Activated T-helper 1 cell treated with Interleukin-2 at 50 U/mL for 16 hours (primary cell): ENCODE measurements around the gene TNIP1.

Source experiments
- DNase-seq: peaks from one replicate; pipeline ENCODE4 v3.0.0-alpha.2; 2020; ENCODE audit warnings: low read depth

TNIP1 gene

DNA sequence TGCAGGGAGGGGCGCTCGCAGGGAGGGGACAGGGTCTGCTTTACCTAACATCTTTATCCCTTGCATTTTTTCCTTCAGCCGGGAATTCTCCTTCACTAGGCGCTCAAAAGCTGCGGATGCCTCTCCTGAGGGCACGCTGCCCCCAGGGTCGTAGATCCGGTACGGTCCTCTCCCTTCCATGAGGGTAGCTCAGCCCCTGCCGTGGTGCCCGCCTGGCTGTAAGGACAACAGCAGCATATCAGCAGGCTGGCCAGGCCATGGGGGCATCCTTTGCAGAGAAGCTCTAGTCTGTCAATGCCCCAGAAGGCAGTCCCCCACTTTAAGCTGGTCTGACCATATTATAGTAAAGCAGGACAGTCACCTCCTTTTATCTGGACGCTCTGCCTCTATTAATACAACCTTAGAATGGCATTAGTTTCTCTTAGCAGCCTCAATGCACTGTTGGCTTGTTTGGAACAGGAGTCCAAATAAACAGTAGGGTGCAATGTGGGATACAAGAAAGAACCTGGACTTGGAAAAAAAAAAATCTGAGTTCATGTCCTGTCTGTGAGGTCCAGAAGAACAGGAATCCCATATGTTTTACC is 15.8 kb downstream of the TNIP1 start:
- no peak for DNase-seq

DNA sequence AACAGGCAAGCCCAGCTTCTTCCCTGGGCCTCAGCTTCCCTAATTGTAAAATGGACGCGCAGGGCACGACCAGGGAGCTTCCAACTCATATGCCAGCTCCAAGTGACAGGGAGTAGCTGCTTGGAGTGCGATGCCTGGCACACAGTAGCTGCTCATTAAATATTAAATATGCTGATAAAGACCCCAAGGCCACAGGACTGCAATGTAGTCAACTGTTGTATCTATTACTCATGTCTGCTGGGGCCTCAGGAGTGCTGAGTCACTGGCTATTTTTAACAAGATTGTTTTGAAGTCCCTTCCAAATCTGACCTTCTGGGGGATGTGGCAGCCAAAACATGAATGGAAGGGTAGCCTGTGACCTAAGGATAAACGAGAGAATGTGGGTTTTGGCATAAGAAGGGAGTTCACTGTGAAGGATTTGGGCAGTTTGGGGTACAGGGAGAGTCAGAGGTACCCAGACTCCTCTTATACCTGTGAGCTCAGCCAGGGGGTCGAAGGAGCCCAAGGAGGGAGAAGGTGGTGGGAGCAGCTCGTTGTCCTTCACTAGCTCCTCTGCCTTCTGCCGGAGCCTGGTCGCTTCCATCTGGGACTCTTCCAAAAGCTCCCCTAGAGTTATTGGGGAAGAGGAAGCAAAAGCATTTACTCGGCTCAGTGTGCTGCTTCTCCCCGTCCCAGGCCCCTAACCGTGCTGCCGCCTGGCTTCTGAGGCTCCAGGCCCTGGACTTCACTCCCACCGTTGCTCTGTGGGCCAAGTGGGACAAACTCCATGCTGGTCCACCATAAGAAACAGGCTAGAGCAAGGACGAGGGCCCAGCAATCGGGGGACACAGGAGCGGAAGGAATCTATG is 17.5 kb downstream of the TNIP1 start:
- no peak for DNase-seq

DNA sequence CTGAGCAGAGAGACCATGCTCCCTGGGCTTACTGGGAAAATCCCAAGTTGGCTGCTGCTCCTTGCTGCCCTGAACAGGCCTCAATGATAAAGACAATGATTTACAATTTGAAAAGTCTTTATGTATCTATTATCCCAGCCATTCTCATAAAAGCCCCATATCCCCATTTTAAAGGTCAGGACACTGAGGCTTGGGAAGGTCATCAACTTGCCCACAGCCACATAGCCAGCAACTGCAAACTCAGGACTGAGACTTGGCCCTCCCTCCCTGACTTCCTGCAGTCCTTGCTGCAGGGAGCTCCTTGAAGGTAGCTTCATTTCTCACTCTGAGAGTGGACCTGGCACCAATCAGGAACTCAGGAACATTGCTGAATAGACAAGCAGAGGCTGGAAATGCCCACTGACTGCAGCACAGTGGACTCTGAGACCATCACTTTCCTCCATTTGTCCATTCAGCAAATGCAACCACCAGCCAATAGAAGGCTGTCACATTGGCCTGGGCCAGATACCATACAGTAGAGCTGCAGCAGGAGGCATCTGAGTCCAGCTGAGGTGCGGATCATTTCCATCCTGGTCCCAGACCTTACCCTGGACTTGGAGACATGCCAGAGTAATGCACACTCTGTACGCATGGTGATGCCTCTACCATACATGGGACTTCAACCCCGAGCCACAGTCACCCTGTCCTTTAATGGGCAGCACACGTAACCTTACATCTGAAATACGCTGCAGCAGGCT is 18.3 kb downstream of the TNIP1 start:
- no peak for DNase-seq

DNA sequence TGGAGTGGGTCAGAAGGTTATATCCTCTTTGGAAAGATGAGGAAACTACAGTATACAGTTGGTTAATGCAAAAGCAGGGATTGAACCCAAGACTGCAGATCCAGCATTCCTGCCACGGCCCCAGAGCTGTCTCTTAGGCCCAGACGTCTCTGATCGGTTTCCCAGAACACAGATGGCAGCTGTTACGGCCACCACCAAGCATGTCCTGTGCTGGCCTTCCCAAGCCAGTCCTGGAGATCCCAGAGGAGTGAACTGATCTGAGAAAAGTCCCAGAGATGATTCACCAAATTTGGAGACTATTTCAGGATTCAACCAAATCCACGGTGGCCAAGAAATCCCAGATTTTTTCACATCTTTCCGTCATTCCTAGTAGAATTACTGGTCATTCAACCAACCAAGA is 20.1 kb downstream of the TNIP1 start:
- no peak for DNase-seq

DNA sequence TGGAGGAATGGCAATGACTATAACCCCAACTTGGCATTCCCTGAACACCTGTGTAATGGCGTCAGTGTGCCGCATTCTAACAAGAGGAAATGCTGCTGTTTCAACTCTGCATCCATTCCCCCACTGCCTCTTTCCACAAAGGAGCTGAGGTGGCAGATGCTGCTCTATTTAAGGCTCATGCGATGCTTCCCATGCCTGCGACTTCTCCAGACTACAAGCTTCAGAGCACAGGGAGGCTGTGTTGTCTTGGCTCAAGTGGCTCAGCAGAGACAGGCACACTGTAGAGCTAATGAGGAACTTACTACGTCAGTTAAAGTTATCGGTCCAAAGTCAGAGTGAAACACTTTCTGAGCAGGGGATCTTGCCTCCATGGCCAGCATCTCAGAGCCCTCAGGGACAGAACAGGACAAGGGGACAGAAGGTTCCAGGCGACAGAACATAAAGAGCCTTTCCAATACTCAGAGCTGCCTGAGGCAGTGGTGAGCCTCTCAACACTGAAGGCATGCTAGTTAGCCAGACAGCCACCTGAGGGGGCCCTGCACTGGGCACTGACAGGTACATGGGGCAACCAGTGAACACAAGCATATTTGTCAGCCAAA is 21.8 kb downstream of the TNIP1 start:
- no peak for DNase-seq

DNA sequence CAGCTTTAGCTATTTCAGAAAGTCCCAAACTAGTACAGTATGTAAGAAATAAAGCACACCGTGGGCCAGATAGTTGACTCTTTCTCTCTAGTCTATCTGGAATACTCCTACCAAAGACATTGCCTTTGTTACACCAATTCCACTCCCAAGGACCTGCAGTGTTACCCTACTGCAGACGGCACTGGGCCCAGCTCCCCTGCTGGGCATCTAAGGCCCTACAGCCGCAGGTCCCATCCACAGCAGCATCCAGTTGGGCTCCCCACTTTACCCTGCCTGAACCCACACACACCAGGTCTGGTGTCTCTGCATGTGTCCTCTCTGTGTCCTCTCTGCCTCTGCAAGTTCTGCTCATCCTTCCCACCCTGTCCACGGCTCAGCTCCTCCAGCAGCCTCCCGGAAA is 22.5 kb downstream of the TNIP1 start:
- DNase-seq, result no peak

DNA sequence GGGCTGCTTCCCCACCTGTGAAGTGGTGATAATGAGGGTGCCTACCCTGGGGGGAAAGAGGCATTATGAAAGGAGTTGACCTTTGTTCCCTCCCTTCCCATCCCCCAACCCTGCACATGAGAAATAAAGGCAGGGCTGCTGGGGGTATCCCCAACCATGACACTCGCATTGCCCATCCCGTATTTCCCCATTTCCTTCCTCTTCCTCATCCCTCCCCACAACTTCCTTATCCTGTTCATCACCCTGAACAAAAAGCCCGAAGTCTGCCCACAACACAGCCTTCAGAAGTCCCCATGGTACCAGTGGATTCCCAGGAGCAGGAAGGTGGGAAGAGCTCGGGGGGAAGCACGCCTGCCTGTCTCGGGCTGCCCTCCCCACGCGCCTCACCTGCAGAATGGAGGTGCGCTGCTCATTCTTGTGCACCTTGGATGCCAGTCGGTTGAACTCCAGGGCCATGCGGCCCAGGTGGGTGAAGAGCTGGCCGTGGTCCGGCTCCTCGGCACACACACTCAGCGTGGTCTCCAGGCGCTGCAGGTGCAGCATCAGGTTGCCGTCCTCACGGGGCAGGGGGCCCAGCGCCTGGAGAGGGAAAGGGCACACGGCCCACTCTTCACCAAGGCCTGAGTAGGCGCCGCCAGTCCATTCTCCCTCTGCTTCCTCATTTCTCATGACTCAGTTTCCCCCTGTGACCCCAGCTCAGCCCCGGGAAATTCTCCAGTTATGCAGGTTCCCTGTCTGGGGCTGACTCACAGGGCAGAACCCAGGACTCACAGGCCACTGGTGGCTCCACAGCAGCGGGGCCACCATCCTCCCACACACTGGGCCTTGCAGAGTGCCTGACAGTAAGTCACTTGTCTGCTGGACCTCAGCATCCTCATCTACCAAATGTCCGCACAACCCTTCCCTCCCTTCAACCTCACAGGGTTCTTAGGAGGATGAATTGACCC is 24.2 kb downstream of the TNIP1 start:
- DNase-seq, result no peak

DNA sequence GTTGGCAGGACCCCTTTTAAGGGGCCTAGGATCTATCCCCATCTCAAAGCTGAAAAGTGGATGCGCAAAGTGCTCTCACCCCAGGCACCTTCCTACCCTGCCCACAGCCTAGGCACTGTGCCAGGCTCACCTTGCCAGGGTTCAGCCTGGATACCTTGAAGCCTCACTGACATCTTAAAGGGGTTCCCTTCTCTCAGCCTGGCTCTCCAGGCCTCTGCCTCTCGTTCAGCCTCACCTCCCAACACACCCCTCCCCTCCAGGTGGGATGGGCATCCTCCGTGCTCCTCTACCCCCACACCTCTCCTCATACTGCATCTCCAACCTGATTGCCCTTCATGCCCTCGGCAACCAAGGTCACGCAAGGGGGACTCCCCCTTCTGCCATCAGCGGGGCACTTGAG is 25.5 kb downstream of the TNIP1 start:
- no peak for DNase-seq

DNA sequence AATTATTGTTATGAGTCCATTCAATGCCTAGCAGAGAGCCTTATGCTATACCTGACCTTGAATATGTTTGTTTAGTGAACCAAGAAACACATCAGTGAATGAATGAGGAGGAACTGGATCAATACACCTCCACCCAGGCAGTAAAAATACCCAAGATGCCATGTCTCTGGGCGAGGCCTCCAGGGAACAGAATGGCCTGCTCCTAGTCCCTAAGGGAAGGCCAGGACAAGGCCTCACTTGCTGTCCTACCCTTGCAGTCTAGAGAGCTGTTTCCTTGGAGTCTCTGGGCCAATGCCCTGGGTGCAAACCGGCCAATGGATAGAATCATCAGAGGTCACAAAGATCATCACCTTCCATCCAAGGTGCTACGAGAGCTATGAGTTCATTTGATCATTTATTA is 26.1 kb downstream of the TNIP1 start:
- DNase-seq, result no peak

DNA sequence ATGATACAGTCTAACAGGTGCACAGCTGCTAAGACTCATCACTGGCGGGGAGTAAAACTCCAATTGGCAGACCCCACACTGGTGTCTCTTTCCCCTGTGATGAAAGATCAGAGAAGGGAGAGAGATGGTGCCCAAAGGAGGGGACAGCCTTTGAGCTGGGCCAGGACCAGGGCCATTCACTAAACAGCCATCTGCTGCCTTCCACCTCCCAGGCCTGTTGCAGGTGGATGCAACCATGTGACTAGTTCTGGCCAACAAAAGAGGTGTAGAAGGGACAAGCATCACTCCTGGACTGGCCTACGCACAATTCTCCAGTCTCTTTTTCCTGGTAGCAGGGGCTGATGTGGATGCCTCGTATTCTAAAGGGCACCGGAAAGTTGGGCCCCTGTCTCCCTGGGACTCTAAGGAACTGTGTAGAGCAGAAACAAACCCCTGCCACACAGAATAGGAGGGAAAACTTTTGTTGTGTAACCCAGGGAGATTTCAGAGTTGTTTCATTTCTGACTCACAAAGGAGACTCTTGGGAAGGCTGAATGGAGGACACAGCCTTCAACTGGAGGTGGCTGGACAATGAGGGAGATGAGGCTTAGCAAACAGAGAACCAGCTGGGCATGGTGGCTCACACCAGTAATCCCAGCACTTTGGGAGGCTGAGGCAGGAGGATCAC is 26.9 kb downstream of the TNIP1 start:
- no peak for DNase-seq

DNA sequence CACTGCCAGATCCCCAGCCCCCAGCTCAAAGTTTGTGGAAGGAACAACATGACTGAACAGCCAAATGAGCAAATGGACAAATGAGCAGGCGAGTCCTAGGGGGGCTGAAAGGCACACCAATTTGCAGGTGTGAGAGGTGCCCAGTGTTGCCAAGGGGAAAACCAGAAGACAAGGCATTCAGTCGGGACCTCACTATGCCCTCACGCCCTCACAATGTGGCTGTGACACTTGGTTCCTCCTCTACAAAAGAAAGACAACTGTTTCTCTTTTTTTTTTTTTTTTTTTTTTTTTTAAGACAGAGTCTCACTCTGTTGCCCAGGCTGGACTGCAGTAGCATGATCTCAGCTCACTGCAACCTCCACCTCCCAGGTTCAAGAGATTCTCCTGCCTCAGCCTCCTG is 28.0 kb downstream of the TNIP1 start:
- DNase-seq, result no peak

DNA sequence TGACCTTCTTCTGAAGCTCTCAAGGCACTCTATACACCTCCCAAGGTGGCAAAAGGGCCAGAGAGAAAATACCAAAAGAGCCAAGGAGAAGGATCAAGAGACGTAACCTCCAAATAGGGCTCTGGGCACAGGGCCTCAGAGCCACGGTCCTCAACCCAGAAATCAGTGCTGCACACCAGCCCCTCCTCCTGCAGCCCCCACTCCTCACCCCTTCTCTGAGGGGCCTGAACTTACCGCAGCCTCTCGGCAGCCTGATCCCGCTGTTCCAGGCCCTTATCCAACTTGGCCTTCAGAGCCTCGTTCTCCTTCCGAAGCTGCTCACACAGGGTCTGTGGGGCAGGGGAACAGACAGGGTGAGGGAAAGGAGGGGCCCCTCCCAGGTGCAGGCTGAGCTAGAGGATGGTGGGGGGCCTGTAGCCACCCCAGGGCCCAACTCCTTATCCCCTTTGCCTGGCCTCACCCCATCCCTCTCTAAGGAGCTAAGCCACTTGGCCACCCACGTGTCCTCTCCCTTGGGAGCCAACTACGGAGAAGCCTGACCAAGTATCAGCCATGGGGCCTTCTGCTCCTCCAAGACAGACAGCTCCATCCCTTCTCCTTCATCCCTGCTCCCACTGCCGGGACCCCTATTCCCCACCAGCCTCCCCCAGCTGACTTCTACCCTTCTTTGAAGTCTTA is 28.8 kb downstream of the TNIP1 start:
- DNase-seq, result no peak

DNA sequence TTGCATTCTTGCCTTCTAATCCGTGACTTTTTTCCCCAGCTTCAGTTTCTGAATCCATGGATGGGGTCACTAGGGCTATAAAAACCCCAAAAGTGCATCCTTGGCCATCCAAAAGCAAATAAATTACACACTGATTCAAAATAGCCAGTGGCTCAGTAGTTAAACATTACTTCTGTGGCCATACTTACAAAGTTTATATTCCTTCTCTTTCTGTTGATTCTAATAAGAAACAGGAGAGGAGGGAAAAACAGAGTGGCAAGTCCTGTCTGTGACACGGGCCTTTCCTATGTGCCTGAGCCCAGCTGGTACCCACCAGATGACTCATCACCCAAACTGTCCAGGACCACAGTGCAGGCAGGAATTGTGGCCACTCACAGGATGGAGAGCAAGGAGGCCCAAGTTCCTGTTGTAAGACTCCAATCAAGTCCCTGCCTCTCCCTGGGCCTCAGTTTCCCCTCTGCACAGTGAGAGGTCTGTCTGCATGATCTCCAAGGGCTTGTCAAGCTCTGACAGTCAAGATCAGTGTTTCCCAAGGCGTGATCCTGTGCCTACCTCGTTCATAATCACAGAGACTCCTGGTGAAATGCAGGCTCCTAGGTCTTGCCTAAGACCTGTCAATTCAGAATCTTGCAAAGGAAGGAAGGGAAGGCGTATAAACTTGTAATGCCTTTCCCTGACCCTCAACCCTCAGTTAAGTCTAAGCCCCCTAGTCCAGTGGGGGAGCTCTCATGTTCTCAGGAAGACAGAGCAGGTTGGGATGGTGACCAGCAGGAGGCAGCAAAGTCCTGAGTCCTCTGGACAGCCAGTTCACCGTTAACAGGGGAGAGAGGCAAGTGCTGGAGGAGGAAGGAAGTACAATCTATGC is 29.5 kb downstream of the TNIP1 start:
- DNase-seq, result peak; percentile 52

DNA sequence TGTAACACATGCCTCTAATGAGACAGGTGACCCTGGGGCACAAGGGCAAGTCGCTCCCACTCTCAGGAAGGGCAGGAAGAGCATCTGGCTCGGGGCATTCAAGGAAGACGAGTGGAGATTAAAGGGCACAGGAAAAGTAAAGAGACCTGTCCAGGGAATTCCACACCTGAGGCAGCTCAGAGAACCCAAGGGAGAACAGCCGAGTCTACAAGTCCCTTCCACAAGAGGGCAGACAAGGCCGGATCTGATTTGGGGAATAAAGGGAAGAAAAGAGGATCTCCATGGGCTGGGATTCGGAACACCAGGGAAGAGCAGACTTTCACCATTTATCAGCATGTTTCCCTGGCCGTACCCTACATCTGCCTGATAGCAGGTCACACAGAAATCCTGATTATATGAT is 32.3 kb downstream of the TNIP1 start:
- DNase-seq, result no peak

DNA sequence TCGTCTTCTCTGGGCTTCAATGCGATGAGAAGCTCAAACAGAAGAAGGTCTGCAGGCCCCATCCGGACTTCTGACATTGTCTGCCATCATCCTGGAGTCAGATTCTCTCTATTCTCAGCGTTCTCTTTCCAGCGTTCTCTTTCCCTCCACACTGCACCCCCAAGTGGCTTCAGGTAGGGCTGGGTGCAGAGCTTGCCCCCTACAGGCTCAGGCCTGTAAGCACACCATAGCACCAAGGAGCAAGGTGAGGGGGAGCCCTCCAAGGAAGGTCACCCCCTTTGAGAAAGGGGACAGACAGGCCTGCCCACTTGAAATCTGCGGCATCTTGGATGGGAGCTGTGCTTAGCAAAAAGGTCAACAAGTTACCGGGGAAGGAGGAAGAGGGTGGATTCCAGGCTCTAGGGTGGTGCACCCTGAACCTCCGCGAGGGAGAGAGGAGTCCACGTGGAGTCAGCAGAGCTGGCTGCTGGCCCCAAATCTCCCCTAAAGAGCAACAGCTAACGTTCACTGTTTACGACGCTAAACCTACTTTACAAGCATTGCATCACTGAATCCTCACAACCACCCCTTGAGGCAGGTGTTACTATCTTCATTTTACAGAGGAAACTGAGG is 32.9 kb downstream of the TNIP1 start:
- DNase-seq, result no peak

DNA sequence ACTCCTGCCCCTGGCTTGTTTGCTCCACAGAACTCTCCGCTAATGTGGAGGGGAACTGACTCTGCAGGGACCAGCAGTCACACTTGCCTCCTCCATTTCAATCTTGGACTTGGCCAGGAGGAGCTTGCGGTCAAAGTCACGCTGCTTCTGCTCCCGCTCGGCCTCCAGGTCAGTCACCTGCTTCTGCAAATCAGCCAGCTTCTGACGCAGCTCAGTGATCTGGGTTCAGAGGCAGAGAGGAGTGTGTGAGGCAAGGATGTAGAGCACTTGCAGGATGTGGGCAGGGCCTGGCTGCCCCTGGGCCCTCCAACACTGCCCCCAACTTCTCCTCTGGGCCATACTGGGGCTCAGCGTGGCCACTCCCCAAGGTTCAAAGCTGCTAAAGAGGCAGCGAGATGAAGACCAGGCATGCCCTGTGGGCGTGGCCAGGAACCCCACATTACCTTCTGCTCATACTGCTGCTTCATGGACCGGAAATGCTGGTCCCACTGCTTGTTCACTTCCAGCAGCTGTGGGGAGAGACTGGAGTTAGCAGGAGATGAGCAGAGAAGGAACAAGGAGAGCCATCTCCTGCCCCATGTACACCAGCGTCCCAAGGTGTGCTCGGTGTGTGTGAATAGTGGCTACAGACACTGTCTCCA is 38.3 kb downstream of the TNIP1 start:
- DNase-seq, result no peak

DNA sequence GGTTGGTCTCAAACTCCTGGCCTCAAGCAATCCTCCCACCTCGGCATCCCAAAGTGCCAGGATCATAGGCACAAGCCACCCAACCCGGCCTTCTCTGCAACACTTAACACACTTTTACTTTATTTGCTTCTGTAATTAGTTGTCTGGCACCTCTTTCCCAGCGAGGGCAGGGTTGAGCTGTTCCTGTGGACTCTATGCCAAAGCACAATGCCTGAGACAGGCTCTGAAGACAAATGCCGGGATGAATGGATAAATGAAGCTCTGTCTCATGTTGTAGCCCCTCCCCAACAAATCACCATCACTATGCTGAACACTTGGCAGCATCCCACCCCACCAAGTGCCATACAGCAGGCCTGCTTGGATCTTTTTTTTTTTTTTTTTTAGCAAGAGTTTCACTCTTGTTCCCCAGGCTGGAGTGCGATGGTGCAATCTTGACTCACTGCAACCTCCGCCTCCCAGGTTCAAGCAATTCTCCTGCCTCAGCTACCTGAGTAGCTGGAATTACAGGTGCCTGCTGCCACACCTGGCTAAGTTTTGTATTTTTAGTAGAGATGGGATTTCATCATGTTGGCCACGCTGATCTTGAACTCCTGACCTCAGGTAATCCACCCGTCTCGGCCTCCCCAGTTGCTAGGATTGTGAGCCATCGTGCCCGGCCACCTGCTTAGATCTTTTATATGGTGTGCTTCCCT is 39.1 kb downstream of the TNIP1 start:
- DNase-seq, result no peak

DNA sequence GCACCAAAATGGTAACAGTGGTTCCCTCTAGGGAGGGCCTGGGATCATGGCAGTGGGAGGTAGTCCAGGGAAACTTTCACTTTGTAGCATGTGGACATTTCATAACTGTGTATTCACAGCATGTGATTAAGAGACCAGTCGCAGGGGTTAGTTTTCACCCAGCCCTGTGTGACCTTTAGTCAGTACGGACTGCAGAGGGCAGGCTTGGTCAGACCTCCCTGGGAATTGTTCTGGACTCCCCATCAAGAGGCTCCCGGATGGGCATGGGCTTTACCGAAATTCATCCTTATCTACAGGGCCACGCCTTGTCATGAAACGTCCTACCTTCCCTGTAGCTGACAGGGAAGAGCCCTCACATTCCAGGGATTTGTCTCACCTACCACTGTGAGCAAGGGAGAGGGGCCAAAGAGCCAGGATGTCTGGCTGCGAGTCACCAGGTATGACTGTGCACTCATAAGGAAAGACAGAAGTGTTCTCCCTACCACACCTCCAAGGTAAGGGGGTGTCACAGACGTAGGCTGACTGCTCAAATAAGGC is 40.6 kb downstream of the TNIP1 start:
- no peak for DNase-seq
